CD8-positive, alpha-beta memory T cell (primary cell): ENCODE data around the gene BRSK1. TPM values are rescaled to one million over a fixed set of nuclear protein-coding genes. Genes with fewer than 3 reads are reported as not detected.

Experiments
- CTCF ChIA-PET: fragments of 350-600 bp; sonication (Branson Sonifier 250); formaldehyde crosslinking; loops from one replicate; lab custom pipeline; 2021; ENCODE audit warnings: antibody characterized with exemption; lab: Charles Lee
- POLR2A ChIA-PET: fragments of 350-600 bp; sonication (Branson Sonifier 250); formaldehyde crosslinking; loops from one replicate; lab custom pipeline; 2021; ENCODE audit warnings: antibody characterized with exemption; lab: Charles Lee
- DNase-seq, 5 donors: peaks; one replicate each; pipeline versions ENCODE4 v3.0.0 to v3.0.0-alpha.2; 2020 to 2022; ENCODE audit warnings: mixed read lengths in 1 of 5
- H3K27ac ChIP-seq: one replicate; pipeline ENCODE4 v1.7.0; 2013; ENCODE audit warnings: low read depth, mild to moderate bottlenecking, low read length, moderate library complexity
- H3K27me3 ChIP-seq: 2 replicates; pipeline ENCODE4 v1.7.0; 2013; ENCODE audit warnings: low read length, mild to moderate bottlenecking; ENCODE audit not compliant: insufficient read depth, poor library complexity, severe bottlenecking
- H3K36me3 ChIP-seq: 2 replicates; pipeline ENCODE4 v1.7.0; 2013; ENCODE audit warnings: mild to moderate bottlenecking, low read length, moderate library complexity; ENCODE audit not compliant: insufficient read depth
- H3K4me1 ChIP-seq: 2 replicates; pipeline ENCODE4 v1.7.0; 2013; ENCODE audit warnings: mild to moderate bottlenecking, low read length, moderate library complexity; ENCODE audit not compliant: insufficient read depth
- H3K4me3 ChIP-seq: 2 replicates; pipeline ENCODE4 v1.7.0; 2013; ENCODE audit warnings: mild to moderate bottlenecking, low read length
- H3K9me3 ChIP-seq: 2 replicates; pipeline ENCODE4 v1.7.0; 2013; ENCODE audit warnings: mild to moderate bottlenecking, low read length
- H3K27ac Mint-ChIP-seq, 8 donors: one replicate each; pipeline ENCODE4 v1.8.0; 2020 to 2021; ENCODE audit warnings: mixed read lengths in 8 of 8, mild to moderate bottlenecking in 6 of 8, inconsistent platforms in 3 of 8, moderate library complexity in 3 of 8
- H3K27me3 Mint-ChIP-seq, 2 donors: one replicate each; pipeline ENCODE4 v1.8.0; 2020 to 2021; ENCODE audit warnings: mixed read lengths in 2 of 2, mild to moderate bottlenecking in 1 of 2, moderate library complexity in 1 of 2
- H3K36me3 Mint-ChIP-seq, 3 donors: one replicate each; pipeline ENCODE4 v1.8.0; 2020 to 2021; ENCODE audit warnings: mixed read lengths in 3 of 3, inconsistent platforms in 1 of 3, mild to moderate bottlenecking in 1 of 3
- H3K4me1 Mint-ChIP-seq, 3 donors: one replicate each; pipeline ENCODE4 v1.8.0; 2020 to 2021; ENCODE audit warnings: mixed read lengths in 3 of 3, inconsistent platforms in 1 of 3, mild to moderate bottlenecking in 1 of 3
- H3K4me3 Mint-ChIP-seq, 7 donors: one replicate each; pipeline ENCODE4 v1.8.0; 2020 to 2021; ENCODE audit warnings: mixed read lengths in 7 of 7, mild to moderate bottlenecking in 6 of 7, moderate library complexity in 4 of 7, inconsistent platforms in 2 of 7
- H3K9me3 Mint-ChIP-seq, 5 donors: one replicate each; pipeline ENCODE4 v1.8.0; 2020 to 2022; ENCODE audit warnings: mixed read lengths in 5 of 5, mild to moderate bottlenecking in 3 of 5, moderate library complexity in 2 of 5, inconsistent platforms in 1 of 5
- polyA plus RNA-seq: library from polyadenylated mRNA; unstranded; fragments of 300-500 nt; fragmentation: Illumina TruSeq; gene quantifications from one replicate; pipeline ENCODE4 v1.2.3, GENCODE V29; 2021
- total RNA-seq, 2 experiments: library from RNA; stranded (reverse); gene quantifications; one replicate each; pipeline ENCODE4 v1.2.3, GENCODE V29; 2021

Gene BRSK1
- total and polyA plus RNA-seq, 3 experiments from 2014 or later: 0.82 to 5.7 (median 4.1) TPM

- no peaks in the 10 kb centered on the region for H3K27me3 ChIP-seq
- POLR2A ChIA-PET: no interaction called here
- H3K36me3 ChIP-seq: no peaks in the 10 kb centered on the region
- no peaks in the 10 kb centered on the region for H3K4me1 ChIP-seq
- Mint-ChIP-seq H3K4me1 (no peaks in the 10 kb centered on the region), H3K9me3 (no peaks in the 10 kb centered on the region), H3K27me3 (no peaks in the 10 kb centered on the region), H3K4me3 (no peak overlapping the region), H3K27ac (no peak overlapping the region), H3K36me3 (no peaks in the 10 kb centered on the region)
- H3K27ac ChIP-seq: no peak overlapping the region
- DNase-seq: no peak
- H3K9me3 ChIP-seq: no peaks in the 10 kb centered on the region
- H3K4me3 ChIP-seq: no peak overlapping the region
- CTCF ChIA-PET: interaction anchor here (1.5 to 1.6 kb wide), 2 partner anchors 10 to 19 kb away, joined by 5 read pairs; no protein-coding TSS in a partner anchor
These were observed 28.0 kb downstream of the BRSK1 start for GRCh38 chr19:55311797-55312196.

GRCh38 chr19:55312621-55313512 lies 29.1 kb downstream of the BRSK1 start:
- CTCF ChIA-PET: interaction anchor here (1.5 to 1.6 kb wide), 2 partner anchors 11 to 20 kb away, joined by 5 read pairs; no protein-coding TSS in a partner anchor
- H3K4me3 Mint-ChIP-seq: no peak overlapping the region

DNA sequence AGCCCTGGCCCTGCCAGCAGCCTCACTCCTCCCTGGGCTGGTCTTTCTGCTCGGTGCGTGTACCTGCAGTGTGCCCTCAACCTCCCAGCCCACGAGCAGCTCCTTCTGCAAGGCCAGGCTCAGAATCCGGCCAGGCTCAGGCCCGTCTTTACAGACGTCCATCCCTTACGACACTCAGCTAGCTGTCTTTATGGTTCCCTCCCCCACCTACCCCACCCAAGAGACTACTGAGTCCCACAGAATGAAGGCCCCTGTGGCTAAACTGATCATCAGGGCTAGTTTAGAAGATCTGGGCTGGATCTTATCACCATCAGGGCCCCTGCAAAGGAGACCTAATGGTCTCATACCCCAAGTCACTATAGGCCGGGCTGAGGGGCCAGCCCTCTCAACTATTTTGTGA lies 30.6 kb downstream of the BRSK1 start:
- Histone ChIP-seq H3K9me3 (no peaks in the 10 kb centered on the region), H3K4me3 (no peak overlapping the region), H3K4me1 (no peaks in the 10 kb centered on the region), H3K27me3 (no peaks in the 10 kb centered on the region), H3K27ac (no peak overlapping the region), H3K36me3 (no peaks in the 10 kb centered on the region)
- no peak for DNase-seq
- ChIA-PET POLR2A (no interaction called here), CTCF (no interaction called here)
- no peak overlapping the region for H3K27ac Mint-ChIP-seq
- no peaks in the 10 kb centered on the region for H3K36me3 Mint-ChIP-seq
- no peaks in the 10 kb centered on the region for H3K27me3 Mint-ChIP-seq
- H3K9me3 Mint-ChIP-seq: no peaks in the 10 kb centered on the region
- H3K4me3 Mint-ChIP-seq: no peak overlapping the region
- no peaks in the 10 kb centered on the region for H3K4me1 Mint-ChIP-seq

More at GRCh38 chr19:55312621-55313512, 29.1 kb downstream of the BRSK1 start:
- Histone ChIP-seq H3K27ac (no peak overlapping the region), H3K4me1 (no peaks in the 10 kb centered on the region), H3K27me3 (no peaks in the 10 kb centered on the region), H3K36me3 (no peaks in the 10 kb centered on the region), H3K4me3 (no peak overlapping the region), H3K9me3 (no peaks in the 10 kb centered on the region)
- POLR2A ChIA-PET: interaction anchor here (0.7 kb wide), 1 partner anchor 27 kb away, joined by 3 read pairs; the partner anchor contains the start of gene KMT5C
- Mint-ChIP-seq H3K4me1 (no peaks in the 10 kb centered on the region), H3K27ac (no peak overlapping the region), H3K36me3 (no peaks in the 10 kb centered on the region), H3K27me3 (no peaks in the 10 kb centered on the region), H3K9me3 (no peaks in the 10 kb centered on the region)
- DNase-seq: no peak

- H3K27me3 ChIP-seq: no peaks in the 10 kb centered on the region
- H3K27ac ChIP-seq: no peak overlapping the region
- H3K4me1 ChIP-seq: no peaks in the 10 kb centered on the region
- CTCF ChIA-PET: no interaction called here
- Mint-ChIP-seq H3K9me3 (no peaks in the 10 kb centered on the region), H3K27me3 (no peaks in the 10 kb centered on the region), H3K4me1 (no peaks in the 10 kb centered on the region), H3K27ac (peak overlapping the region in 2 of 8 donors; percentile 9 to 10), H3K4me3 (no peak overlapping the region), H3K36me3 (no peaks in the 10 kb centered on the region)
- H3K9me3 ChIP-seq: no peaks in the 10 kb centered on the region
- POLR2A ChIA-PET: no interaction called here
- H3K36me3 ChIP-seq: no peaks in the 10 kb centered on the region
- DNase-seq: no peak
- H3K4me3 ChIP-seq: no peak overlapping the region
These were observed 32.2 kb downstream of the BRSK1 start for GRCh38 chr19:55315956-55316525.

DNA sequence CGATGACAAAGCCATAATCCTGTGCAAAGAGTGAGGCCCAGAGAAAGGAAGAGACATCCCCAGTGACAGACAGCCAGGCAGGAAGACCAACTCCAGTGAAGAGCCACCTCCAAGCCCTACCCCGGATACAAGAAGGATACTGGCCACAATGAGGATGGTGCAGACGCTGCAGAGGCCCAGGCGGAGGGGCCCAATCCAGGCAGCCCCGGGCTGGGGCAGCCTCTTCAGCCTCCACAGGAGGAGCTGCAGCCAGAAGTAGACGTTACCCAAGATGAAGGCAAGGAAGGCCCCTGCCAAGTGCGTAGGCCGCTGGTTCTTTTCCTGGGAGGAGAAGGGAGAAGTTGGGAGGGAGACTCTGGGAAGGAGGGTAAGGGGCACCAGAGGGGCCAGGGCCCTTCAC lies 32.8 kb downstream of the BRSK1 start:
- no peak for DNase-seq
- H3K4me3 ChIP-seq: no peak overlapping the region
- Mint-ChIP-seq H3K36me3 (no peaks in the 10 kb centered on the region), H3K27me3 (peaks cover 0 to under 1% of the 10 kb centered on the region in 2 donors), H3K4me3 (no peak overlapping the region), H3K27ac (peak overlapping the region in 1 of 8 donors; percentile 9), H3K9me3 (no peaks in the 10 kb centered on the region), H3K4me1 (no peaks in the 10 kb centered on the region)
- no peaks in the 10 kb centered on the region for H3K27me3 ChIP-seq
- H3K36me3 ChIP-seq: no peaks in the 10 kb centered on the region
- POLR2A ChIA-PET: no interaction called here
- H3K9me3 ChIP-seq: no peaks in the 10 kb centered on the region
- CTCF ChIA-PET: no interaction called here
- no peaks in the 10 kb centered on the region for H3K4me1 ChIP-seq
- no peak overlapping the region for H3K27ac ChIP-seq

DNA sequence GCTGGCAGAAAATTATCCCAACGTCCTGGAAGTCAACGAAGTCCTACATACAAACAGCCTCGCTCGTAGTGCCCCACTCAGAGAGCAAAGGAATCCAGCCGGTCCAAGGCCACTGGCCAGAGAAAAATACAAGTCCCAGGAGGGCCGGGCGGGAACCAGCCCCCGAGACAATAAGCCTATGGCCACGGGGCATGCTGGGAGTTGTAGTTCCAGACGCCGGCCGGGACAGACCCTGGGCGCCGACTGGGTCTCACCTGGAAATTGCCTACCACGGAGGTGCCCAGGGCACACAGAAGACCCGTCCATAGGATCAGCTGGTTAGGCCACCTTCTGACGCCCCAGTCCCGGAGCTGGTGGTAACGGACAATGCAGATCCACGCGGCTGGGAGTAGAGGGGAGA lies 36.0 kb downstream of the BRSK1 start:
- H3K9me3 Mint-ChIP-seq: no peaks in the 10 kb centered on the region

GRCh38 chr19:55320844-55321419 lies 37.1 kb downstream of the BRSK1 start:
- Mint-ChIP-seq H3K9me3 (no peaks in the 10 kb centered on the region), H3K4me3 (no peak overlapping the region), H3K36me3 (no peaks in the 10 kb centered on the region), H3K27ac (peak overlapping the region in 1 of 8 donors; percentile 77), H3K4me1 (peaks cover 0 to 1% (median 0%) of the 10 kb centered on the region in 3 donors), H3K27me3 (peaks cover 3 to 15% of the 10 kb centered on the region in 2 donors)
- H3K4me3 ChIP-seq: no peak overlapping the region
- H3K27ac ChIP-seq: no peak overlapping the region
- DNase-seq: no peak
- CTCF ChIA-PET: interaction anchor here (0.5 to 0.7 kb wide), 2 partner anchors 18 to 292 kb away, joined by 3 to 4 read pairs; no protein-coding TSS in a partner anchor
- POLR2A ChIA-PET: interaction anchor here (0.7 kb wide), 1 partner anchor 18 kb away, joined by 3 read pairs; no protein-coding TSS in a partner anchor
- H3K4me1 ChIP-seq: no peaks in the 10 kb centered on the region
- H3K27me3 ChIP-seq: no peaks in the 10 kb centered on the region
- H3K36me3 ChIP-seq: no peaks in the 10 kb centered on the region
- H3K9me3 ChIP-seq: no peaks in the 10 kb centered on the region

More for the DNA sequence above, 36.0 kb downstream of the BRSK1 start:
- no peak overlapping the region for H3K4me3 Mint-ChIP-seq
- no peaks in the 10 kb centered on the region for H3K27me3 ChIP-seq
- POLR2A ChIA-PET: interaction anchor here (0.6 kb wide), 1 partner anchor 47 kb away, joined by 7 read pairs; no protein-coding TSS in a partner anchor
- CTCF ChIA-PET: interaction anchor here (1.1 kb wide), 1 partner anchor 18 kb away, joined by 3 read pairs; no protein-coding TSS in a partner anchor
- H3K36me3 Mint-ChIP-seq: no peaks in the 10 kb centered on the region
- H3K27ac Mint-ChIP-seq: no peak overlapping the region
- H3K4me1 ChIP-seq: no peaks in the 10 kb centered on the region
- no peak overlapping the region for H3K4me3 ChIP-seq
- H3K27ac ChIP-seq: no peak overlapping the region
- DNase-seq: no peak
- no peaks in the 10 kb centered on the region for H3K9me3 ChIP-seq
- peaks cover 3 to 15% of the 10 kb centered on the region in 2 donors for H3K27me3 Mint-ChIP-seq
- H3K4me1 Mint-ChIP-seq: peaks cover 0 to 1% (median 0%) of the 10 kb centered on the region in 3 donors
- H3K36me3 ChIP-seq: no peaks in the 10 kb centered on the region
